GM21515 (cell line): Measurements from ENCODE around the gene AKR7A3.
A peak's percentile ranks its signal among the peaks of the same experiment; 100 is the strongest.
"Not testable (repeated sequence)": the region's sequence is repeated elsewhere in the genome, so short reads cannot be mapped to it uniquely, and the experiment has no call there.

Experiments used
- ATAC-seq: cut with Tn5 transposase; IDR thresholded peaks from one replicate; pipeline ENCODE4 v1.9.1; 2021; ENCODE audit not compliant: unreplicated experiment

The AKR7A3 gene

DNA sequence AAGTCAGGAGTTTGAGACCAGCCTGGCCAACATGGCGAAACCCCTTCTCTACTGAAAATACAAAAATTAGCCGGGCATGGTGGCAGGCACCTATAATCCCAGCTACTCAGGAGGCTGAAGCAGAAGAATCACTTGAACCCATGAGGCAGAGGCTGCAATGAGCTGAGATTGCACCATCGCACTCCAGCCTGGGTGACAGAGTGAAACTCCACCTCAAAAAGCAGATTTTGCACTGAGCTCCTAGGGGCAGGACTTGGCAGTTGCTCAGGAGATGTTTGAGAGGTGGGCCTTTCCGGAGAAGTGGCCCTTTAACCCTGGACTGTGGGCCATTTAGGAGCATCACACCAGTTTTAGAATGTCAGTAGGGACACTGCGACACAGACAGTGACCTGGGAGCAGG, 32.3 kb downstream of the AKR7A3 start:
- ATAC-seq, result not testable (repeated sequence)

DNA sequence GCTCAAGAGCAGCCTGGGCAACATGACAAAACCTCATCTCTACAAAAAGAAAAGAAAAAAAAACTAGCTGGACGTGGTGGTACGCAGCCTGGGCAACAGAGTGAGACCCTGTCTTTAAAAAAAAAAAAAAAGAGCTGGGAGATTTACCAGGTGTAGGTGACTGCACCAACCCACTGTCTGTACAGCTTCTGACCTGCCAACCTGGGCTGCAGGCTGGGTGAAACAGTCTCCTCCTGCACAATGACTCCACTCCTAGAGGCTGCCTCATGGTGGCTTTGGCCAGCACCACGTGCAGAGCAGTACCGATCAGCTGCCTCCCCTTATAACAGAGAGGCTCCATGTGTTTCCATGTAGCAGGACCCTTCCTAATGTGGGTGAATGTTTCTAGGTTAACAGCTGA, 33.3 kb downstream of the AKR7A3 start:
- ATAC-seq, result no peak

DNA sequence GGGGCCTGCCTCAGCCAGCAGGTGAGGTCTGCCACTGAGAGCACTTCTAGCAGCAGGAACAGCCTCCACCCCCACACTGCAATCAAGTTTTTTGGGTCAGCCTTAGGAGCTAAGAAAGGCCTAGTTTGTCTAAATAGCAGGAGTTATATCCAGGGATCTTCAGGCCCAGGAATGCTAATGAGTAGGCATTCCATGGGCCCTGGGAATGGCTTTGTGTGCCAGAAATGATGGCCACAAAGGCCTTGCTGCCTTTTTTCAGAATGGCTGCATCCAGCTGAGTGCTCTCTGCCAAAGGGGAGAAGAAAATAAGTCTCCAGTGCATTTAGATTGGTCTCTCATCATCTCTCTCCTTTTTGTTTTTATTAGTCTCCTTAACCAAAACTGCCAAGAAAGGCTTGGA, 34.2 kb downstream of the AKR7A3 start:
- no peak for ATAC-seq

DNA sequence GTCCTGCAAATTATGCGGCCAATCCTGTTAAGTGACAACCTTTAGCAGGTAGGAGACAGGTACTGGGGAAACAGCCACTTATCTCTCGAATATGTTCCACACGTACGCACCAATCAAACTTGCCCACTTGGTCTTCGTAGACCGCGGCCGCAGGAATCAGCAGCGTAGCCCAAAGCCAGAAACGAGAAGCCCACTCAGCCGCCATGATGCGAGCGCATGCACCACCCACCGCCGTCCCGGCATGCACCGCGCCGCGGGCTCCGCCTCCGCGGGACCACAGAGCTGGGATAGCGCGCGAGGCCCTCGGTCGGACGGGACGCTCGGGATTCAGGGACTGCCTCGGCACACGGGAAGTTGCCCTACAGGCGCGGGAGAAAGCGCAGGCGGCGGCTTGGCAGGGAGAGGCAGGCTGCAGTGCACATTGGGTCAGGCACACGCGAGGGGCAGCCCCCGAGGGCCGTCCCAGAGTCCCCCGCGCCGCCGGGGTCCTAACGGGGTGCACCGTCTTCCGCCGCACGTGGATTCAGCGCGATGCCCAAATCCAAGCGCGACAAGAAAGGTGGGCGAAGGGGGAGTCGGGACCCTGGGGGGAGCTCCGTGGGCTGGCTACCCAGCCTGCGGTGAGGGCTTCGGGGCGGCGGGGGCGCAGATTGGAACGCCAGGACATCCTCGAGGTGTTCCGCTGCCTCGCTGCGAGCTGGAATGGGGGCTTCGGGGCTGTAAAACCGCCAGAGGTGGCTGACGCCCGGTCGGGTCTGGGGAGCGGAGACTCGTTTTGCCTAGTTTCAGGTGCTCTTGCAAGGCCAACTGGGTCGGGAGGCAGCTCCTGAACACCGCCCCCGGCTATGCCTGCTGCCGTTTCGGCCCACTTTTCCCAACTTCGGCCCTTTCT, 37.0 kb downstream of the AKR7A3 start, which contains the start of the genes EMC1 and MRTO4:
EMC1 (minus strand) TSS at position 220 of the 892 bp plus-strand sequence; CDS start at position 205, 15 bp downstream.
MRTO4 (plus strand) TSS at position 501 of the 892 bp plus-strand sequence; CDS start at position 532, 31 bp downstream.
- peak; percentile 75 for ATAC-seq

DNA sequence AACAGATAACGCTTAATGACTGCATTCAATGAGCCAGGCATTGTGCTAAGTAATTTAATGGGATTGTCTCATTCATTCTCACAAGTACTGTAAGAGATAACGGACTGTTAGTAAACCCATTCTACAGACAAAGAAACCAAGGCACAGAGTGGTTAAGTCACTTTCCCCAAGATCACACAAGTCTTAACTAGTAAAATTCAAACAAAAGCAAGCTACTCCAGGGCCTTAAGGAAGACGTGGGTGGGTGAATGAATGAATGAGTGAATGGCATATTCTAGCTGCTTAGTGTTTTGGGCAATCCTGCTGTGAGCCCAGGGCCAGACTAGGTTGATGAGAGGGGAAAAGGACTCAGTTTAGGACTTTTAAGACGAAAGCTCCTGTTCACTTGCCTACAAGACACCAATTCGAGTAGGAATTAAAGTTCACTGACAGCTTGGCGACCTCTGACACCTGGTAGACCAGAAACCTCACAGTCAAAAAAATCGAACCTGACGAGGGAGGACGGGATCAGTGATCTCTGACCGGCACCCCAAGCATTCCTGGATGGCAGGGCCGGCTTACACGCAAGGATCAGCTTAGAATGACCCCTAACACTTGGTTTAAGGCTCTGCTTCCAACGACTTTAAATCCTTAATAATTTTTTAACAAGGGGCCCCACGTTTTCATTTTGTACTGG, 37.8 kb downstream of the AKR7A3 start:
- ATAC-seq, result no peak

DNA sequence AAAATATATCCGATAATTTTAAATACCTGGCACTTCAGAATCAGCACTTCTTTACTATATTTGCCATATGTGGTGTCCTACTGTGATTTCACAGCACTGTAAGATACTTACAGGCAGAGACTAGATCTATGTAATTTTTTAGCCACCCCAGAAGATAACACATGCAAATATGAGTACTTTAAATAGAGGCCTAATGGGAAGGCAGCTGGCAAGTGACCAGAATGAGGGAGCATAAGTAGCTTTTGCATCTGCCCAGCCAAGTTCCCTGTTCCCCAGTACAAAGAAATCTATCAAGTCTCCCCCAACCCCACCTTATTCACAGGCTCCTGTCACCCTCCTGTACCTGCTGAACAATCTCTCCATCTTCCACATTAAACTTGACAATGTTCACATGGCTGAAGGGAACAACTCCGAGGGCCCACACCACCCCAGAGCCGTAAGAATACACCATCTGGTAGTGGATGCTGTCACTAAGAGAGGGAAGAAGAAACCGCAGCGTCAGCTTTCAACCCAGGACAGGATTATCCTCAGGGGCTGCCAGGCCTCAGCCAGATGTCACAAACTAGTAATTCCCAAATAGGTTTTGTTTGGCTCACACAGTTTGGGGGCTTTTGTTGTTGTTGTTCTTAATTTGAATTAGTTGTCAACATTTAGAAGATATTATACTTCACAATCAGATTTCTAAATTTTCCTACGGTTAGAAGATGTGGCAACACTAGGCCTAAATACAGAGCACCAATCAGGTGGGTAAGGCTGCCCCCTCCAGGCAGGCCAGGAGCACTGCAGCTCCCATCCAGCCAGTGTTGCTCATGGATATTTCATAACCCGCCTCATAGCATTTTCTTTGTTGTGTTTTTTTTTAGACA, 47.7 kb downstream of the AKR7A3 start:
- ATAC-seq, result no peak

DNA sequence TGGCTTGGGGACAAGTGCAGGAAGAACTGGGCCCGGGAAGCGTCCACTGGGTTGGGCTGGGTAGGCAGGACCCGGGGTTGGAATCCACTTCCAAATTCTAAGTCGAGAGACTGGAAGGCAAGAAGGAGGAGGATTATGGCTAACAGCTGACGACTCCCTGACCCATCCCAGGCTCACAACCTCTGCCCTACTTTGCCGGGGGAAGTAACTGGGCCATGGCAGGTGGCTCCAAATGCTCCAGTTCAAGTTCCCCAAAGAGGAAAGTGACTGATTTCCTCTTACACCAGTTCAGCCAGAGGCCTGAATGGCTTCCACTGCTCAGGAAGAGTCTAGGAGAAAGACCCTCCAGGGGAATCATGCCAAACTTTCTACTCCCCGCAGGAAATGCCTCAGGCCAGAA, 48.7 kb downstream of the AKR7A3 start:
- no peak for ATAC-seq

DNA sequence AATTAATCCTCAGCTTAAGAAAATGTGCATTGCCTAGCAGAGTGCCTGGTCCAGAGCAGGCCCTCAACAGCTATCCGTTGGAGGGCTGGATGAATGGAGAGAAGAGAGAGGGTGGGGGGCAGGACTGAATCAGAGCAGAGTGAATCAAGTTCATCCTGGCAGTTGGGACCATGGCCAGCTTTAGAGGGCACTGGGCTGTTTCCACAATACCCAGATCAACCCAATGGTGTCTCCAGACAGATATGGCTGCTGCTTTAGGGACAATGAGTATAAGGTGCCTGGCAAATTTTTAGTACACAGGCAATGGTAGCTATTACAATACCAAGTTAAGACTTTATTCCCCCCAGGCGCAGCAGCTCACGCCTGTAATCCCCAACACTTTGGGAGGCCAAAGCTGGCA, 54.3 kb downstream of the AKR7A3 start:
- ATAC-seq, result no peak
